ENCODE measurements around the gene SGSM1. TPM values are rescaled to one million over a fixed set of nuclear protein-coding genes. Genes with fewer than 3 reads are reported as not detected.

SGSM1 gene
- total RNA-seq, 1 donor from 2014 or later, result 1.2 TPM

- no peaks in the 10 kb centered on the region for H3K36me3 Mint-ChIP-seq (ENCODE audit: unreplicated experiment)
- TF ChIP-seq, protein P1, sequence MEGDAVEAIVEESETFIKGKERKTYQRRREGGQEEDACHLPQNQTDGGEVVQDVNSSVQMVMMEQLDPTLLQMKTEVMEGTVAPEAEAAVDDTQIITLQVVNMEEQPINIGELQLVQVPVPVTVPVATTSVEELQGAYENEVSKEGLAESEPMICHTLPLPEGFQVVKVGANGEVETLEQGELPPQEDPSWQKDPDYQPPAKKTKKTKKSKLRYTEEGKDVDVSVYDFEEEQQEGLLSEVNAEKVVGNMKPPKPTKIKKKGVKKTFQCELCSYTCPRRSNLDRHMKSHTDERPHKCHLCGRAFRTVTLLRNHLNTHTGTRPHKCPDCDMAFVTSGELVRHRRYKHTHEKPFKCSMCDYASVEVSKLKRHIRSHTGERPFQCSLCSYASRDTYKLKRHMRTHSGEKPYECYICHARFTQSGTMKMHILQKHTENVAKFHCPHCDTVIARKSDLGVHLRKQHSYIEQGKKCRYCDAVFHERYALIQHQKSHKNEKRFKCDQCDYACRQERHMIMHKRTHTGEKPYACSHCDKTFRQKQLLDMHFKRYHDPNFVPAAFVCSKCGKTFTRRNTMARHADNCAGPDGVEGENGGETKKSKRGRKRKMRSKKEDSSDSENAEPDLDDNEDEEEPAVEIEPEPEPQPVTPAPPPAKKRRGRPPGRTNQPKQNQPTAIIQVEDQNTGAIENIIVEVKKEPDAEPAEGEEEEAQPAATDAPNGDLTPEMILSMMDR (IDR thresholded peaks at IDR 0.05; ENCODE audit: partially characterized antibody, unreplicated experiment), result no peak
- H3K4me1 Mint-ChIP-seq (ENCODE audit: low read depth, unreplicated experiment), result no peaks in the 10 kb centered on the region
- H3K27ac Mint-ChIP-seq (ENCODE audit: unreplicated experiment), result no peak overlapping the region
- no peak overlapping the region for H3K4me3 Mint-ChIP-seq (ENCODE audit: unreplicated experiment)
- H3K9me3 Mint-ChIP-seq (ENCODE audit: unreplicated experiment), result peaks cover 2% of the 10 kb centered on the region
- no peaks in the 10 kb centered on the region for H3K27me3 Mint-ChIP-seq (ENCODE audit: unreplicated experiment)
- DNase-seq, result no peak
Observed at GRCh38 chr22:24875862-24876506, 70.0 kb downstream of the SGSM1 start.

DNA sequence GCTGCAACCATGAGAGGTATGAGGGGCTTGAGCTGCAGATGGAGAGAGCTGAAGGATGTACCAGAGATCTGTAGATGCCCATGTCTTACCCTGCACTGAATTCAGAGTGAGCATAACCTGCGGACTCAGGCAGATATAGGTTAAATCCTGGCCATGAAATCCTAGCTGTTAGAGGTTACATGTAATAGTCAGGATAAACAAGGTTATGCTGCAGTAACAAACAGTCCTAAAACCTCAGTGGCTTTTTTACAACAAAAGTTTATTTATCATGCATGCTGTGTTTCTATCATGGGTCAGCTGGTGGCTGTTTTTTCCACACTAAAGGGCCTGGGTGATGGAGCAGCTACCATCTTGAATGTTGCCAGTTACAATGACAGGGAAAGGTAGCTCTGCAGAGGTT, 70.7 kb downstream of the SGSM1 start:
- TF ChIP-seq, protein P1 (IDR thresholded peaks at IDR 0.05; ENCODE audit: partially characterized antibody, unreplicated experiment), result no peak
- no peak overlapping the region for H3K27ac Mint-ChIP-seq (ENCODE audit: unreplicated experiment)

DNA sequence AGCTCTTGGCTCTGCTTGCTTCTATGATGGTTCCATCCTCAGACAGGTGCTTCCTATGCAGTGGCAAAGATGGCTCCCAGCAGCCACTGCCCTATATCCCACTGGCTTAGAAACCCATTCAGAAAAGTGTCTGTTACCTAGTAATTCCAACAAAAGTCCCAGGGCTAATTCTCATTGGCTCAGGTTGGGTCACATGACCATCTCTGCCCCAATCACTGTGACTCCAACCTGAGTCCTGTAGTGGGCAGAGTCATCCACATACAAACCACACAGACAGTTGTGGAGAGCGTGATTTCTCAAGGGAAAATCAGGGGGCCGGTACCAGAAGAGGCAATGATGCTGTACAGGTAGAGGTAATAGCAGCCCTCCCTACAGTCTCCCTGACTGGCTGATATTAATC, 73.0 kb downstream of the SGSM1 start:
- Mint-ChIP-seq H3K36me3 (ENCODE audit: unreplicated experiment) (no peaks in the 10 kb centered on the region), H3K27me3 (ENCODE audit: unreplicated experiment) (no peaks in the 10 kb centered on the region), H3K4me3 (ENCODE audit: unreplicated experiment) (no peak overlapping the region), H3K4me1 (ENCODE audit: low read depth, unreplicated experiment) (no peaks in the 10 kb centered on the region), H3K27ac (ENCODE audit: unreplicated experiment) (no peak overlapping the region), H3K9me3 (ENCODE audit: unreplicated experiment) (peaks cover 2% of the 10 kb centered on the region)
- no peak for DNase-seq
- TF ChIP-seq, protein P1 (IDR thresholded peaks at IDR 0.05; ENCODE audit: partially characterized antibody, unreplicated experiment), result no peak

More for the DNA sequence above, 70.7 kb downstream of the SGSM1 start:
- H3K9me3 Mint-ChIP-seq (ENCODE audit: unreplicated experiment), result peaks cover 2% of the 10 kb centered on the region
- DNase-seq, result no peak
- no peaks in the 10 kb centered on the region for H3K4me1 Mint-ChIP-seq (ENCODE audit: low read depth, unreplicated experiment)
- no peaks in the 10 kb centered on the region for H3K27me3 Mint-ChIP-seq (ENCODE audit: unreplicated experiment)
- H3K4me3 Mint-ChIP-seq (ENCODE audit: unreplicated experiment), result no peak overlapping the region
- no peaks in the 10 kb centered on the region for H3K36me3 Mint-ChIP-seq (ENCODE audit: unreplicated experiment)

DNA sequence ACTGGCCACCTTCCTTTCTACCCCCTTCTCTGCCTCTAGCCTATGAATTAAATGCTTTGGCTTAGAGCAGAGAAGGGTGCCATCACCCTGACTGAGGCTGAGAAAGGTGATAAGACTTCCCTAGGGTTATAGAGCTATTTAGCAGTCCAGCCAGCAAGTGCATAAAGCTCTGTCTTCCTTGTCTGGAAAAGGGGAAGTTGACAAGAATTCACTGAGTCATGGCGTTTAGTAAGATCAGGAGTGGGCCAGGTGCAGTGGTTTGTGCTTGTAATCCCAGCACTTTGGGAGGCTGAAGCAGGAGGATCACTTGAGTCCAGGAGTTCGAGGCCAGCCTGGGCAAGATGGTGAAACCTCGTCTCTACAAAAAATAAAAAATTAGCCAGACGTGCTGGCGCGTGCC, 77.4 kb downstream of the SGSM1 start:
- TF ChIP-seq, protein P1 (IDR thresholded peaks at IDR 0.05; ENCODE audit: partially characterized antibody, unreplicated experiment), result no peak
- no peaks in the 10 kb centered on the region for H3K36me3 Mint-ChIP-seq (ENCODE audit: unreplicated experiment)
- no peak overlapping the region for H3K27ac Mint-ChIP-seq (ENCODE audit: unreplicated experiment)
- H3K4me3 Mint-ChIP-seq (ENCODE audit: unreplicated experiment), result no peak overlapping the region
- no peaks in the 10 kb centered on the region for H3K4me1 Mint-ChIP-seq (ENCODE audit: low read depth, unreplicated experiment)
- no peak for DNase-seq
- no peaks in the 10 kb centered on the region for H3K27me3 Mint-ChIP-seq (ENCODE audit: unreplicated experiment)
- no peaks in the 10 kb centered on the region for H3K9me3 Mint-ChIP-seq (ENCODE audit: unreplicated experiment)

- no peaks in the 10 kb centered on the region for H3K36me3 Mint-ChIP-seq (ENCODE audit: unreplicated experiment)
- H3K9me3 Mint-ChIP-seq (ENCODE audit: unreplicated experiment), result no peaks in the 10 kb centered on the region
- no peak overlapping the region for H3K4me3 Mint-ChIP-seq (ENCODE audit: unreplicated experiment)
- TF ChIP-seq, protein P1 (IDR thresholded peaks at IDR 0.05; ENCODE audit: partially characterized antibody, unreplicated experiment), result no peak
- H3K27ac Mint-ChIP-seq (ENCODE audit: unreplicated experiment), result no peak overlapping the region
- H3K4me1 Mint-ChIP-seq (ENCODE audit: low read depth, unreplicated experiment), result no peaks in the 10 kb centered on the region
- DNase-seq, result no peak
- H3K27me3 Mint-ChIP-seq (ENCODE audit: unreplicated experiment), result peaks cover 4% of the 10 kb centered on the region
Observed at GRCh38 chr22:24887260-24887659, 81.2 kb downstream of the SGSM1 start.

All from glutamatergic neuron (in vitro differentiated cells).